ENCODE results near the gene SAG. TPM values are rescaled to one million over a fixed set of nuclear protein-coding genes. Genes with fewer than 3 reads are reported as not detected.

The SAG gene
- total RNA-seq, 1 experiment from 2014 or later = not detected

DNA sequence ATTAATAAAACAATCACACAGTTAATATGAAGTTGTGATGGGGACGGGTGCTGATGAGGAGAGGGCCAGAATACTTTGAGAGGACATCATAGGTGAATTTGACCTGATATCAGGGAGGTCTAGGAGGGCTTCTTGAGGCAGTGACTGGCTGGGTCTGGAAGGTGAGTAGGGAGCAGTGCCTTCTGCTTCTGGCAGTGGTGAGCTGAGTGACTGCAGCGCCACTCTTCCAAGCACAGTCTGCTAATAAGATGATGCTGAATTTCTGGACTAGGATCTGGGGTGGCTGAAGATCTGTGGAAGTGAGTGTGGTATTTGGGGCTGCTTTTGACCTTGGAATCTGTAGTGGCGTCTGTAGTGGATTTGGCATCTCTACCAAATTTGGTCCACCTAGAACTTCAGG lies 52.2 kb downstream of the SAG start:
- in situ Hi-C loops (cut with HindIII; ENCODE audit: low pct_unique_long_range_greater_than_20kb, low sequenced_read_pairs) (no loop called here), intact Hi-C loops (cut with micrococcal nuclease; ENCODE audit: unreplicated experiment) (loop anchor here (10.0 kb wide), 1 partner anchor 85 kb away; no protein-coding TSS in a partner anchor)
- H3K27me3 ChIP-seq (ENCODE audit: control insufficient read depth, insufficient read depth, low read length) = no peaks in the 10 kb centered on the region
- no peak overlapping the region for H3K4me3 ChIP-seq (ENCODE audit: low read depth in 2 of 2, low read length in 2 of 2)
- peaks cover 19% of the 10 kb centered on the region for H3K4me1 ChIP-seq (ENCODE audit: control insufficient read depth, insufficient read depth, low read length)
- ChIA-PET CTCF (no interaction called here), POLR2A (no interaction called here)
- BruUV-seq (replicated peaks) = no TSS peak
- TF ChIP-seq, protein P1, sequence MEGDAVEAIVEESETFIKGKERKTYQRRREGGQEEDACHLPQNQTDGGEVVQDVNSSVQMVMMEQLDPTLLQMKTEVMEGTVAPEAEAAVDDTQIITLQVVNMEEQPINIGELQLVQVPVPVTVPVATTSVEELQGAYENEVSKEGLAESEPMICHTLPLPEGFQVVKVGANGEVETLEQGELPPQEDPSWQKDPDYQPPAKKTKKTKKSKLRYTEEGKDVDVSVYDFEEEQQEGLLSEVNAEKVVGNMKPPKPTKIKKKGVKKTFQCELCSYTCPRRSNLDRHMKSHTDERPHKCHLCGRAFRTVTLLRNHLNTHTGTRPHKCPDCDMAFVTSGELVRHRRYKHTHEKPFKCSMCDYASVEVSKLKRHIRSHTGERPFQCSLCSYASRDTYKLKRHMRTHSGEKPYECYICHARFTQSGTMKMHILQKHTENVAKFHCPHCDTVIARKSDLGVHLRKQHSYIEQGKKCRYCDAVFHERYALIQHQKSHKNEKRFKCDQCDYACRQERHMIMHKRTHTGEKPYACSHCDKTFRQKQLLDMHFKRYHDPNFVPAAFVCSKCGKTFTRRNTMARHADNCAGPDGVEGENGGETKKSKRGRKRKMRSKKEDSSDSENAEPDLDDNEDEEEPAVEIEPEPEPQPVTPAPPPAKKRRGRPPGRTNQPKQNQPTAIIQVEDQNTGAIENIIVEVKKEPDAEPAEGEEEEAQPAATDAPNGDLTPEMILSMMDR (IDR thresholded peaks at IDR 0.05) = no peak
- no peak for TF ChIP-seq SIN3A (IDR thresholded peaks at IDR 0.05; ENCODE audit: borderline replicate concordance, insufficient read depth, low read depth, low read length)
- TF ChIP-seq TCF7L2 (IDR thresholded peaks at IDR 0.05; ENCODE audit: low read depth, low read length) = no peak
- TF ChIP-seq POLR2AphosphoS5 (IDR thresholded peaks at IDR 0.05; ENCODE audit: low read depth, low read length) = no peak
- TF ChIP-seq, protein P2, sequence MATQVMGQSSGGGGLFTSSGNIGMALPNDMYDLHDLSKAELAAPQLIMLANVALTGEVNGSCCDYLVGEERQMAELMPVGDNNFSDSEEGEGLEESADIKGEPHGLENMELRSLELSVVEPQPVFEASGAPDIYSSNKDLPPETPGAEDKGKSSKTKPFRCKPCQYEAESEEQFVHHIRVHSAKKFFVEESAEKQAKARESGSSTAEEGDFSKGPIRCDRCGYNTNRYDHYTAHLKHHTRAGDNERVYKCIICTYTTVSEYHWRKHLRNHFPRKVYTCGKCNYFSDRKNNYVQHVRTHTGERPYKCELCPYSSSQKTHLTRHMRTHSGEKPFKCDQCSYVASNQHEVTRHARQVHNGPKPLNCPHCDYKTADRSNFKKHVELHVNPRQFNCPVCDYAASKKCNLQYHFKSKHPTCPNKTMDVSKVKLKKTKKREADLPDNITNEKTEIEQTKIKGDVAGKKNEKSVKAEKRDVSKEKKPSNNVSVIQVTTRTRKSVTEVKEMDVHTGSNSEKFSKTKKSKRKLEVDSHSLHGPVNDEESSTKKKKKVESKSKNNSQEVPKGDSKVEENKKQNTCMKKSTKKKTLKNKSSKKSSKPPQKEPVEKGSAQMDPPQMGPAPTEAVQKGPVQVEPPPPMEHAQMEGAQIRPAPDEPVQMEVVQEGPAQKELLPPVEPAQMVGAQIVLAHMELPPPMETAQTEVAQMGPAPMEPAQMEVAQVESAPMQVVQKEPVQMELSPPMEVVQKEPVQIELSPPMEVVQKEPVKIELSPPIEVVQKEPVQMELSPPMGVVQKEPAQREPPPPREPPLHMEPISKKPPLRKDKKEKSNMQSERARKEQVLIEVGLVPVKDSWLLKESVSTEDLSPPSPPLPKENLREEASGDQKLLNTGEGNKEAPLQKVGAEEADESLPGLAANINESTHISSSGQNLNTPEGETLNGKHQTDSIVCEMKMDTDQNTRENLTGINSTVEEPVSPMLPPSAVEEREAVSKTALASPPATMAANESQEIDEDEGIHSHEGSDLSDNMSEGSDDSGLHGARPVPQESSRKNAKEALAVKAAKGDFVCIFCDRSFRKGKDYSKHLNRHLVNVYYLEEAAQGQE (IDR thresholded peaks at IDR 0.05; ENCODE audit: insufficient read depth in 1 of 2, low read depth in 2 of 2, low read length in 1 of 2) = no peak
- H3K27ac ChIP-seq (ENCODE audit: low read length) = no peak overlapping the region
- no peaks in the 10 kb centered on the region for H3K36me3 ChIP-seq (ENCODE audit: control insufficient read depth, insufficient read depth, low read length)
- no peak for ATAC-seq
- no peak for DNase-seq (ENCODE audit: low read depth, low spot score)
- H3K9me3 ChIP-seq (ENCODE audit: control insufficient read depth, insufficient read depth, low read depth, low read length) = no peaks in the 10 kb centered on the region

DNA sequence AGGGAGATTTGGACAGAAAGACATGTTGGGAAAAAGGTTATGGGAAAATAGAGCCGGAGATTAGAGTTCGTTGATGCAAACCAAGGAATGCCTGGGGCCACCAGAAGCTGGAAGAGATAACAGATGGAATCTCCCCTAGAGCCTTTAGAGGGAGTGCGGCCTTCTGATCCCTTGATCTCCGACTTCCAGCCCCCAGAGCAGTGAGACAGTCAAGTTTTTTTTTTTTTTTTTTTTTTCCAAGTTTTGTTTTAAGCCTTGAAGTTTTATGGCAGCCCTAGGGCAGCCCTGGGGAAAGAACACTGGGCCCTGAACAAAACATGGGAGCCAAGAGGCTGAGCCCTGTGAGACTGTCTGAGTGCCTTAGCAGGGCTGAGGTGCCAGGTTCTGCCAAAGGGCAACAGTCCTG lies 53.2 kb downstream of the SAG start:
- Histone ChIP-seq H3K4me1 (ENCODE audit: control insufficient read depth, insufficient read depth, low read length) (peaks cover 19% of the 10 kb centered on the region), H3K4me3 (ENCODE audit: low read depth in 2 of 2, low read length in 2 of 2) (no peak overlapping the region), H3K27me3 (ENCODE audit: control insufficient read depth, insufficient read depth, low read length) (no peaks in the 10 kb centered on the region), H3K36me3 (ENCODE audit: control insufficient read depth, insufficient read depth, low read length) (no peaks in the 10 kb centered on the region), H3K27ac (ENCODE audit: low read length) (no peak overlapping the region), H3K9me3 (ENCODE audit: control insufficient read depth, insufficient read depth, low read depth, low read length) (no peaks in the 10 kb centered on the region)
- ATAC-seq (no peak), DNase-seq (ENCODE audit: low read depth, low spot score) (no peak)
- no TSS peak for BruUV-seq (replicated peaks)
- in situ Hi-C loops (cut with HindIII; ENCODE audit: low pct_unique_long_range_greater_than_20kb, low sequenced_read_pairs) = no loop called here
- ChIA-PET POLR2A (no interaction called here), CTCF (interaction anchor here (0.7 kb wide), 1 partner anchor 171 kb away, joined by 3 read pairs; no protein-coding TSS in a partner anchor)
- TF ChIP-seq, protein P2 (IDR thresholded peaks at IDR 0.05; ENCODE audit: insufficient read depth in 1 of 2, low read depth in 2 of 2, low read length in 1 of 2) = no peak
- TF ChIP-seq TCF7L2 (IDR thresholded peaks at IDR 0.05; ENCODE audit: low read depth, low read length) (no peak), POLR2AphosphoS5 (IDR thresholded peaks at IDR 0.05; ENCODE audit: low read depth, low read length) (no peak), SIN3A (IDR thresholded peaks at IDR 0.05; ENCODE audit: borderline replicate concordance, insufficient read depth, low read depth, low read length) (no peak)
- TF ChIP-seq, protein P1 (IDR thresholded peaks at IDR 0.05) = no peak
- intact Hi-C loops (cut with micrococcal nuclease; ENCODE audit: unreplicated experiment) = no loop called here

All from Panc1 (cell line).